Measurements from ENCODE around the gene RAB3IP. TPM values are rescaled to one million over a fixed set of nuclear protein-coding genes. Genes with fewer than 3 reads are reported as not detected.

Gene RAB3IP
- total RNA-seq, 1 donor from 2014 or later: 25.6 TPM

Other genes with a start within 250 kb of the RAB3IP start
- 100 TPM for gene CCT2, start 153.4 kb upstream of the RAB3IP start, total RNA-seq
- 39.2 TPM for gene LRRC10, start 128.0 kb upstream of the RAB3IP start, total RNA-seq
- 0.30 TPM for gene BEST3, start 39.6 kb upstream of the RAB3IP start, total RNA-seq
- 0.11 TPM for gene MYRFL, start 86.4 kb downstream of the RAB3IP start, total RNA-seq